Neural cell (in vitro differentiated cells): ENCODE results near the gene ZSWIM6. TPM values are rescaled to one million over a fixed set of nuclear protein-coding genes. Genes with fewer than 3 reads are reported as not detected.

Experiments used
- H2AFZ ChIP-seq: fragments of 200-600, 300-800 bp; sonication (generic), shearing (Covaris generic); 2 replicates; pipeline ENCODE4 v1.6.0; 2014; ENCODE audit warnings: low read depth, mild to moderate bottlenecking, antibody characterized with exemption, low read length, moderate library complexity
- H3F3A ChIP-seq: fragments of 200-600 bp; shearing (Covaris generic); 2 replicates; pipeline ENCODE4 v1.6.1; 2016; ENCODE audit warnings: mild to moderate bottlenecking, moderate library complexity, mixed read lengths, antibody characterized with exemption, low read length; ENCODE audit not compliant: insufficient read depth, poor library complexity, severe bottlenecking
- H3K27ac ChIP-seq: fragments of 200-600, 300-800 bp; sonication (generic), shearing (Covaris generic); 2 replicates; pipeline ENCODE4 v1.5.1; 2014; ENCODE audit warnings: mild to moderate bottlenecking, low read length, moderate library complexity
- H3K27me3 ChIP-seq: fragments of 300-800, 200-600 bp; sonication (generic), shearing (Covaris generic); 2 replicates; pipeline ENCODE4 v1.6.0; 2014; ENCODE audit warnings: mild to moderate bottlenecking, low read depth, low read length, moderate library complexity; ENCODE audit not compliant: insufficient read depth
- H3K36me3 ChIP-seq: fragments of 300-800, 200-600 bp; sonication (generic), shearing (Covaris generic); 2 replicates; pipeline ENCODE4 v1.5.1; 2014; ENCODE audit warnings: mild to moderate bottlenecking, antibody characterized with exemption, low read length, moderate library complexity; ENCODE audit not compliant: insufficient read depth
- H3K4me2 ChIP-seq: fragments of 300-800, 200-600 bp; sonication (generic), shearing (Covaris generic); 2 replicates; pipeline ENCODE4 v1.6.0; 2014; ENCODE audit warnings: mild to moderate bottlenecking, low read length
- H3K4me3 ChIP-seq: fragments of 300-800, 200-600 bp; sonication (generic), shearing (Covaris generic); 2 replicates; pipeline ENCODE4 v1.5.1; 2014; ENCODE audit warnings: mild to moderate bottlenecking, low read length, moderate library complexity
- H3K79me2 ChIP-seq: fragments of 200-600 bp; shearing (Covaris generic); replicated peaks from 2 replicates; pipeline ENCODE4 v1.6.0; 2014; ENCODE audit warnings: mild to moderate bottlenecking, low read length, moderate library complexity; ENCODE audit not compliant: insufficient read depth
- H3K9ac ChIP-seq: fragments of 300-800, 200-600 bp; sonication (generic), shearing (Covaris generic); 2 replicates; pipeline ENCODE4 v1.6.1; 2016; ENCODE audit warnings: mild to moderate bottlenecking, low read length, mixed read lengths
- H3K9me2 ChIP-seq: fragments of 200-600 bp; shearing (Covaris generic); 2 replicates; pipeline ENCODE4 v1.6.1; 2016; ENCODE audit warnings: mild to moderate bottlenecking, low read length, mixed read lengths; ENCODE audit not compliant: insufficient read depth
- H3K9me3 ChIP-seq: fragments of 200-600, 300-800 bp; sonication (generic), shearing (Covaris generic); 2 replicates; pipeline ENCODE4 v1.6.1; 2016; ENCODE audit warnings: mild to moderate bottlenecking, mixed run types, low read length, moderate library complexity, mixed read lengths
- H4K20me1 ChIP-seq: fragments of 200-600 bp; shearing (Covaris generic); 2 replicates; pipeline ENCODE4 v1.6.1; 2016; ENCODE audit warnings: mild to moderate bottlenecking, mixed run types; ENCODE audit not compliant: insufficient read depth
- CTCF ChIP-seq: fragments of 450-650 bp; IDR thresholded peaks from 2 replicates; pipeline ENCODE4 v1.5.1; 2014; ENCODE audit warnings: antibody characterized with exemption, mild to moderate bottlenecking, moderate library complexity; ENCODE audit not compliant: poor library complexity, severe bottlenecking
- EP300 ChIP-seq: fragments of 450-650 bp; conservative IDR thresholded peaks from 2 replicates; pipeline ENCODE4 v1.6.1; 2014; ENCODE audit warnings: antibody characterized with exemption, mild to moderate bottlenecking, moderate library complexity; ENCODE audit not compliant: poor library complexity, severe bottlenecking
- EZH2 ChIP-seq: fragments of 200-600, 300-800 bp; shearing (Covaris generic), sonication (generic); IDR thresholded peaks from 2 replicates; pipeline ENCODE4 v1.6.1; 2014; ENCODE audit warnings: antibody characterized with exemption, low read length, borderline replicate concordance, mild to moderate bottlenecking; ENCODE audit not compliant: insufficient read depth, poor library complexity, severe bottlenecking
- MXI1 ChIP-seq: fragments of 450-650 bp; conservative IDR thresholded peaks from 2 replicates; pipeline ENCODE4 v1.6.1; 2014; ENCODE audit warnings: antibody characterized with exemption, mild to moderate bottlenecking; ENCODE audit not compliant: poor library complexity, severe bottlenecking
- POLR2AphosphoS5 ChIP-seq: IDR thresholded peaks from 2 replicates; pipeline ENCODE4 v1.6.1; 2012
- RAD21 ChIP-seq: fragments of 450-650 bp; conservative IDR thresholded peaks from 2 replicates; pipeline ENCODE4 v1.6.1; 2014; ENCODE audit warnings: antibody characterized with exemption, mild to moderate bottlenecking, moderate library complexity
- SMC3 ChIP-seq: fragments of 450-650 bp; conservative IDR thresholded peaks from 2 replicates; pipeline ENCODE4 v1.6.1; 2014; ENCODE audit warnings: antibody characterized with exemption, mild to moderate bottlenecking, moderate library complexity; ENCODE audit not compliant: poor library complexity
- TAF1 ChIP-seq: IDR thresholded peaks from 2 replicates; pipeline ENCODE4 v1.6.1; 2012; ENCODE audit warnings: low read depth
- polyA plus RNA-seq: library from polyadenylated mRNA; depleted of rRNA; stranded (reverse); fragments of >200 nt; gene quantifications from 2 replicates; pipeline ENCODE4 v1.2.3, GENCODE V29; 2014
- TF ChIP-seq, protein P1 (sequence below): IDR thresholded peaks from 2 replicates; pipeline ENCODE4 v1.6.1; 2012; ENCODE audit warnings: borderline replicate concordance

ZSWIM6 gene
- polyA plus RNA-seq, 1 donor from 2014 or later = 43.6 TPM

DNA sequence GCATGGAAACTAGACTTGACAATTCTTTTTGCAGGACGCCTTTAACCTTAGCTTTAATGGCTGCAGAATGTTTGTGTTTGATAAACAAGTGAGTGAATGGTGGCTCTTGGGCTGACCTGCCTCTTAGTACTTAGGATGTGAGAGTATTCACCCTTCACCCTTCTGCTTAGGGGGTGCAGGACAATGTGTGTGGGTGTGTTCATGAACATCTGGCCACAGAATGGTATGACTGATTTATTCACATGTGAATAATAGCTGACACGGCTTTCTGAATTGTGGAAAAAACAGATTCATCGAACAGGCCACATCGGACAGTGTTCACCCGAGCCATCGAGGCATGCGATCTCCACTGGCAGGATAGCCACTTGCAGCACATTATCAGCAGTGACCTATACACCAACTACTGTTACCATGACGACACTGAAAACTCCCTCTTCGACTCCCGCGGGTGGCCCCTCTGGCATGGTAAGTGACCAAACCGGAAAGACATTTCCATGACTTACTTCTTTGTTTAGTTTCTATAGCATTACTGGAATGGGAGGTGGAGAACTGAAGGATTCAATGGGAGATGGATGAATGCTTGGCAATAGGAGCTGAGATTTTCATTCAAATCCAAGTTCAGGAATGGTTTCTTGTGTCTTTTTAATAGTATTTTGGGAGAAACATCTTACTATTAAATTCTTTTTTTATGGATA, 193.6 kb downstream of the ZSWIM6 start:
- H3K27ac ChIP-seq = no peak overlapping the region
- H2AFZ ChIP-seq = no peak overlapping the region
- no peaks in the 10 kb centered on the region for H3F3A ChIP-seq
- no peaks in the 10 kb centered on the region for H3K9me3 ChIP-seq
- peaks cover 45% of the 10 kb centered on the region for H3K79me2 ChIP-seq
- H3K36me3 ChIP-seq = peaks cover 12% of the 10 kb centered on the region
- H3K4me3 ChIP-seq = no peak overlapping the region
- H3K9me2 ChIP-seq = no peaks in the 10 kb centered on the region
- H3K27me3 ChIP-seq = no peaks in the 10 kb centered on the region
- H4K20me1 ChIP-seq = no peaks in the 10 kb centered on the region
- no peak for TF ChIP-seq EZH2
- no peak overlapping the region for H3K4me2 ChIP-seq
- H3K9ac ChIP-seq = no peak overlapping the region

DNA sequence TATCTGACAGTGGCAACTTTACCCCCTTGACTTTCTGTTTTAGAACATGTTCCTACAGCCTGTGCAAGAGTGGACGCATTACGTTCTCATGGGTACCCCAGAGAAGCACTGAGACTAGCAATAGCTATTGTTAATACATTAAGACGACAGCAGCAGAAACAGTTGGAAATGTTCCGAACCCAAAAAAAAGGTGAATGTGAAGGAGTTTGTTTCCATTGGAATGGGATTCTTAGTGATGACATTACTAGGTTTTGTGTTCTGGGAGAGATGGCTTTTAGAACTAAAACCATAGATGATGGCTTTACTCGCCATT, 194.1 kb downstream of the ZSWIM6 start:
- Histone ChIP-seq H3K36me3 (peaks cover 12% of the 10 kb centered on the region), H3K9ac (no peak overlapping the region), H2AFZ (no peak overlapping the region), H3K4me2 (no peak overlapping the region), H3K27ac (no peak overlapping the region), H3K9me3 (no peaks in the 10 kb centered on the region), H3K9me2 (no peaks in the 10 kb centered on the region), H3K27me3 (no peaks in the 10 kb centered on the region), H4K20me1 (no peaks in the 10 kb centered on the region), H3F3A (no peaks in the 10 kb centered on the region), H3K79me2 (peaks cover 44% of the 10 kb centered on the region), H3K4me3 (no peak overlapping the region)
- TF ChIP-seq POLR2AphosphoS5 (no peak), EP300 (no peak), CTCF (no peak), MXI1 (no peak), TAF1 (no peak), RAD21 (no peak), EZH2 (no peak), SMC3 (no peak)
- TF ChIP-seq, protein P1, sequence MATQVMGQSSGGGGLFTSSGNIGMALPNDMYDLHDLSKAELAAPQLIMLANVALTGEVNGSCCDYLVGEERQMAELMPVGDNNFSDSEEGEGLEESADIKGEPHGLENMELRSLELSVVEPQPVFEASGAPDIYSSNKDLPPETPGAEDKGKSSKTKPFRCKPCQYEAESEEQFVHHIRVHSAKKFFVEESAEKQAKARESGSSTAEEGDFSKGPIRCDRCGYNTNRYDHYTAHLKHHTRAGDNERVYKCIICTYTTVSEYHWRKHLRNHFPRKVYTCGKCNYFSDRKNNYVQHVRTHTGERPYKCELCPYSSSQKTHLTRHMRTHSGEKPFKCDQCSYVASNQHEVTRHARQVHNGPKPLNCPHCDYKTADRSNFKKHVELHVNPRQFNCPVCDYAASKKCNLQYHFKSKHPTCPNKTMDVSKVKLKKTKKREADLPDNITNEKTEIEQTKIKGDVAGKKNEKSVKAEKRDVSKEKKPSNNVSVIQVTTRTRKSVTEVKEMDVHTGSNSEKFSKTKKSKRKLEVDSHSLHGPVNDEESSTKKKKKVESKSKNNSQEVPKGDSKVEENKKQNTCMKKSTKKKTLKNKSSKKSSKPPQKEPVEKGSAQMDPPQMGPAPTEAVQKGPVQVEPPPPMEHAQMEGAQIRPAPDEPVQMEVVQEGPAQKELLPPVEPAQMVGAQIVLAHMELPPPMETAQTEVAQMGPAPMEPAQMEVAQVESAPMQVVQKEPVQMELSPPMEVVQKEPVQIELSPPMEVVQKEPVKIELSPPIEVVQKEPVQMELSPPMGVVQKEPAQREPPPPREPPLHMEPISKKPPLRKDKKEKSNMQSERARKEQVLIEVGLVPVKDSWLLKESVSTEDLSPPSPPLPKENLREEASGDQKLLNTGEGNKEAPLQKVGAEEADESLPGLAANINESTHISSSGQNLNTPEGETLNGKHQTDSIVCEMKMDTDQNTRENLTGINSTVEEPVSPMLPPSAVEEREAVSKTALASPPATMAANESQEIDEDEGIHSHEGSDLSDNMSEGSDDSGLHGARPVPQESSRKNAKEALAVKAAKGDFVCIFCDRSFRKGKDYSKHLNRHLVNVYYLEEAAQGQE = no peak

GRCh38 chr5:61532983-61533382, 200.9 kb downstream of the ZSWIM6 start:
- Histone ChIP-seq H3K36me3 (peaks cover 16% of the 10 kb centered on the region), H3K4me2 (no peak overlapping the region), H3K4me3 (no peak overlapping the region), H3K9ac (no peak overlapping the region), H3K27ac (no peak overlapping the region), H4K20me1 (no peaks in the 10 kb centered on the region), H2AFZ (no peak overlapping the region), H3K79me2 (peaks cover 4% of the 10 kb centered on the region), H3K27me3 (no peaks in the 10 kb centered on the region), H3F3A (no peaks in the 10 kb centered on the region), H3K9me2 (no peaks in the 10 kb centered on the region), H3K9me3 (no peaks in the 10 kb centered on the region)
- TF ChIP-seq EZH2 (no peak), EP300 (no peak), POLR2AphosphoS5 (no peak), MXI1 (no peak), CTCF (no peak), SMC3 (no peak), TAF1 (no peak)
